ENCODE data around the gene MTARC2.

The MTARC2 gene

DNA sequence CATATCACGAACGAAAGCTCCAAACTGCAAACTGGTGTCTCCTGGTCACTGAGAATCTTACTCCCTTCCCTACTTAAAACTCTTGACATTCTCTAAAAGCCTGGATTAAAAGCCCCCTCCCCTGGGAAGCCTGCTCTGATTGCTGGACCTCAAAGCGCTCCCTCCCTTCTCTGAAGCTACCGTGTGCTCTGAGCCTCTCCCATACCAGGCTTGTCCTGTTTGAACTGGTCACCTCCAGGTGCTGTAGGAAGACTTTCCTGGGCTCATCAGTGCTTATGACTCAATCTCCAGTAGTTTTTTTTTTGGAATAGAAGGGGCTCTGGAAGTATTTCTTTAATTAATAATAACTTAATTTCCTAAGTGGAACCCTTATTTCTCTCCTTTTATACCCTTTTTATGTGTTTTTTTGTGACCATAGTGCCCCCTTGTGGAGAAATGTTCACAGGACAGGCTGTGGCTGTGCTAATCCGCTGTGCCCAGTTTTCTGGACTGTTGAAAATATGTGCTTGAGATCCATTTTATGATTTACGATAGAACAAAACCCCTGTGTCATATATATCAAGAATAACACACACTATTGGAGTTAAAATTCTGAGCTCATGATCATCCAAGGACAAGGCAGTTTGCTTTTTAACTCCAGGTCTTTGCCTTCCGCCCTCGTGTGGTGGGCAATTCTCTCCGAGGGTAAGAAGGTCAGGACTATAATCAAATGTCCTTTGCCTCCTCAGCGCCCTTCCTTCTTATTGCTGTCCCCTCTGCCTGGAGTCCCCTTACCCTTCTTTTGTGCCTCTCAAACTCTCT is 55.5 kb downstream of the MTARC2 start:
- no peaks in the 10 kb centered on the region for H3K27me3 ChIP-seq
- H3K4me3 ChIP-seq (ENCODE audit: low read depth in 1 of 2, low read length in 1 of 2): no peak overlapping the region
- no peaks in the 10 kb centered on the region for H3K9me3 ChIP-seq
- peaks cover 98% of the 10 kb centered on the region for H3K36me3 ChIP-seq
- TF ChIP-seq, protein P1, sequence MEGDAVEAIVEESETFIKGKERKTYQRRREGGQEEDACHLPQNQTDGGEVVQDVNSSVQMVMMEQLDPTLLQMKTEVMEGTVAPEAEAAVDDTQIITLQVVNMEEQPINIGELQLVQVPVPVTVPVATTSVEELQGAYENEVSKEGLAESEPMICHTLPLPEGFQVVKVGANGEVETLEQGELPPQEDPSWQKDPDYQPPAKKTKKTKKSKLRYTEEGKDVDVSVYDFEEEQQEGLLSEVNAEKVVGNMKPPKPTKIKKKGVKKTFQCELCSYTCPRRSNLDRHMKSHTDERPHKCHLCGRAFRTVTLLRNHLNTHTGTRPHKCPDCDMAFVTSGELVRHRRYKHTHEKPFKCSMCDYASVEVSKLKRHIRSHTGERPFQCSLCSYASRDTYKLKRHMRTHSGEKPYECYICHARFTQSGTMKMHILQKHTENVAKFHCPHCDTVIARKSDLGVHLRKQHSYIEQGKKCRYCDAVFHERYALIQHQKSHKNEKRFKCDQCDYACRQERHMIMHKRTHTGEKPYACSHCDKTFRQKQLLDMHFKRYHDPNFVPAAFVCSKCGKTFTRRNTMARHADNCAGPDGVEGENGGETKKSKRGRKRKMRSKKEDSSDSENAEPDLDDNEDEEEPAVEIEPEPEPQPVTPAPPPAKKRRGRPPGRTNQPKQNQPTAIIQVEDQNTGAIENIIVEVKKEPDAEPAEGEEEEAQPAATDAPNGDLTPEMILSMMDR (IDR thresholded peaks at IDR 0.05): peak; percentile 79
- peaks cover 16 to 19% of the 10 kb centered on the region in 2 experiments for H3K4me1 ChIP-seq (ENCODE audit: control insufficient read depth in 1 of 2, insufficient read depth in 1 of 2, low read depth in 1 of 2, low read length in 1 of 2)
- H3K27ac ChIP-seq: peak overlapping the region; percentile 44

DNA sequence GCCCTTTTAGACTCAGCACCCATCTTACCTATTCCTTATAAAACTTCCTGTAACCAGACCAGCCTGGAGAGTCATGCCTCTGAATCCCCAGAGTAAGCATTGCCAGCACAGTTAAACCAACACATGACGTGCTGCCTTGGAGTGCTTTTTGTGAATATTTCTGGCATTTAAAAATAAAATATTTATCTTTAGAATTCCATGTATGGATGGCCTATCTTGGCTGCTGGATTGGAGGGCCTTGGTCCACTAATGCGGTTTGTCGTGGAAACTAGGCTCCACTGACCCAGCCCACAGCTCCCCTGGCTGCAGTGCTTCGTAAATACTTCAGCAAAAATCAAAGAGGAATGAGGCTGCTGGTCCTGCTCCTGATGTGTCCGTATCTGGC is 56.1 kb downstream of the MTARC2 start:
- Histone ChIP-seq H3K27me3 (no peaks in the 10 kb centered on the region), H3K4me3 (ENCODE audit: low read depth in 1 of 2, low read length in 1 of 2) (no peak overlapping the region), H3K27ac (no peak overlapping the region), H3K4me1 (ENCODE audit: control insufficient read depth in 1 of 2, insufficient read depth in 1 of 2, low read depth in 1 of 2, low read length in 1 of 2) (peaks cover 16 to 19% of the 10 kb centered on the region in 2 experiments), H3K36me3 (peaks cover 98% of the 10 kb centered on the region), H3K9me3 (no peaks in the 10 kb centered on the region)
- TF ChIP-seq, protein P1 (IDR thresholded peaks at IDR 0.05): no peak

DNA sequence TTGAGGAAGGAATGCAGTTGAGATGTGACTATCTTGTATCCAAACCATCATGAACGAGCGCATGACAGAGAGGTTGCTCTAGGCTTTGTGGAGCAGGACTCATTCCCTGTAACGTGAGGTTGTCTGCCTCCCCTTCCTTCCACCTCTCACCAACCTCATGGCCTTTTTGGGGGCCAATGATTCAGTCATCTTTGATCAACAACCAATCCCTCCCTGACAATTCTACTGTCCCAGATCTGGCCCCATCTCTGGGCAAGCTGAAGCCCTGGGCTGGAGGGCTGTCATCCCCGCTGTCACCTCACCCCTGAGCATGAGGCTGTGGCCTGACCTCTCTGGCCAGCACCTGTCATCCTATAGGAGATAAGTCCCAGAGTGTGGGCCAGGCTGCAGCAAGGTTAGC is 58.3 kb downstream of the MTARC2 start:
- Histone ChIP-seq H3K4me3 (ENCODE audit: low read depth in 1 of 2, low read length in 1 of 2) (no peak overlapping the region), H3K4me1 (ENCODE audit: control insufficient read depth in 1 of 2, insufficient read depth in 1 of 2, low read depth in 1 of 2, low read length in 1 of 2) (peaks cover 22 to 24% of the 10 kb centered on the region in 2 experiments), H3K9me3 (no peaks in the 10 kb centered on the region), H3K36me3 (peaks cover 98% of the 10 kb centered on the region), H3K27me3 (no peaks in the 10 kb centered on the region), H3K27ac (no peak overlapping the region)
- TF ChIP-seq, protein P1 (IDR thresholded peaks at IDR 0.05): no peak

GRCh38 chr1:220807726-220808125 is 59.6 kb downstream of the MTARC2 start:
- Histone ChIP-seq H3K27ac (no peak overlapping the region), H3K4me3 (ENCODE audit: low read depth in 1 of 2, low read length in 1 of 2) (no peak overlapping the region), H3K36me3 (peaks cover 98% of the 10 kb centered on the region), H3K9me3 (no peaks in the 10 kb centered on the region), H3K4me1 (ENCODE audit: control insufficient read depth in 1 of 2, insufficient read depth in 1 of 2, low read depth in 1 of 2, low read length in 1 of 2) (peaks cover 22 to 24% of the 10 kb centered on the region in 2 experiments), H3K27me3 (no peaks in the 10 kb centered on the region)
- TF ChIP-seq, protein P1 (IDR thresholded peaks at IDR 0.05): no peak

- TF ChIP-seq, protein P1 (IDR thresholded peaks at IDR 0.05): no peak
- Histone ChIP-seq H3K4me1 (ENCODE audit: control insufficient read depth in 1 of 2, insufficient read depth in 1 of 2, low read depth in 1 of 2, low read length in 1 of 2) (peaks cover 21 to 24% of the 10 kb centered on the region in 2 experiments), H3K36me3 (peaks cover 99% of the 10 kb centered on the region), H3K4me3 (ENCODE audit: low read depth in 1 of 2, low read length in 1 of 2) (no peak overlapping the region), H3K27ac (no peak overlapping the region), H3K9me3 (no peaks in the 10 kb centered on the region), H3K27me3 (no peaks in the 10 kb centered on the region)
These were observed 60.4 kb downstream of the MTARC2 start for GRCh38 chr1:220808345-220809186.

Data from neutrophil (primary cell).